HG03432 (cell line): ENCODE data around the gene PCBP3.

Experiments used
- ATAC-seq: cut with Tn5 transposase; IDR thresholded peaks from one replicate; pipeline ENCODE4 v1.9.1; 2021; ENCODE audit warnings: mild to moderate bottlenecking, moderate library complexity; ENCODE audit not compliant: unreplicated experiment

Gene PCBP3

GRCh38 chr21:45918835-45919447 lies 275.4 kb downstream of the PCBP3 start:
- ATAC-seq, result no peak

GRCh38 chr21:45919593-45919992 lies 276.1 kb downstream of the PCBP3 start:
- ATAC-seq, result no peak

- ATAC-seq, result no peak
Measured at GRCh38 chr21:45920824-45921600, 277.5 kb downstream of the PCBP3 start.

GRCh38 chr21:45921917-45922316 lies 278.4 kb downstream of the PCBP3 start:
- ATAC-seq, result no peak

GRCh38 chr21:45922648-45923047 lies 279.1 kb downstream of the PCBP3 start:
- ATAC-seq, result no peak

GRCh38 chr21:45923146-45923545 lies 279.6 kb downstream of the PCBP3 start:
- ATAC-seq, result no peak

GRCh38 chr21:45926281-45926680 lies 282.8 kb downstream of the PCBP3 start:
- ATAC-seq, result no peak

GRCh38 chr21:45927032-45927431 lies 283.5 kb downstream of the PCBP3 start:
- no peak for ATAC-seq

GRCh38 chr21:45927851-45928850 lies 284.6 kb downstream of the PCBP3 start:
- ATAC-seq, result no peak

GRCh38 chr21:45929449-45929848 lies 285.9 kb downstream of the PCBP3 start:
- no peak for ATAC-seq

- no peak for ATAC-seq
Measured at GRCh38 chr21:45930231-45930760, 286.8 kb downstream of the PCBP3 start.

- ATAC-seq, result no peak
Measured at GRCh38 chr21:45930792-45931191, 287.3 kb downstream of the PCBP3 start.

- ATAC-seq, result no peak
Measured at GRCh38 chr21:45931397-45931969, 288.0 kb downstream of the PCBP3 start.

GRCh38 chr21:45932922-45933502 lies 289.5 kb downstream of the PCBP3 start:
- ATAC-seq, result no peak

GRCh38 chr21:45934085-45934484 lies 290.6 kb downstream of the PCBP3 start:
- ATAC-seq, result no peak

GRCh38 chr21:45934554-45934953 lies 291.0 kb downstream of the PCBP3 start:
- ATAC-seq, result no peak

GRCh38 chr21:45935628-45936027 lies 292.1 kb downstream of the PCBP3 start:
- no peak for ATAC-seq

GRCh38 chr21:45937721-45938452 lies 294.4 kb downstream of the PCBP3 start:
- no peak for ATAC-seq

GRCh38 chr21:45938453-45938755 lies 294.9 kb downstream of the PCBP3 start:
- no peak for ATAC-seq
